ENCODE measurements around the gene ALOX5AP. TPM values are rescaled to one million over a fixed set of nuclear protein-coding genes. Genes with fewer than 3 reads are reported as not detected.

Gene ALOX5AP
- total RNA-seq, 3 donors from 2014 or later (not counting 1 experiment from before 2014, with no cell fraction given), result 83.9 to 150 (median 114) TPM

DNA sequence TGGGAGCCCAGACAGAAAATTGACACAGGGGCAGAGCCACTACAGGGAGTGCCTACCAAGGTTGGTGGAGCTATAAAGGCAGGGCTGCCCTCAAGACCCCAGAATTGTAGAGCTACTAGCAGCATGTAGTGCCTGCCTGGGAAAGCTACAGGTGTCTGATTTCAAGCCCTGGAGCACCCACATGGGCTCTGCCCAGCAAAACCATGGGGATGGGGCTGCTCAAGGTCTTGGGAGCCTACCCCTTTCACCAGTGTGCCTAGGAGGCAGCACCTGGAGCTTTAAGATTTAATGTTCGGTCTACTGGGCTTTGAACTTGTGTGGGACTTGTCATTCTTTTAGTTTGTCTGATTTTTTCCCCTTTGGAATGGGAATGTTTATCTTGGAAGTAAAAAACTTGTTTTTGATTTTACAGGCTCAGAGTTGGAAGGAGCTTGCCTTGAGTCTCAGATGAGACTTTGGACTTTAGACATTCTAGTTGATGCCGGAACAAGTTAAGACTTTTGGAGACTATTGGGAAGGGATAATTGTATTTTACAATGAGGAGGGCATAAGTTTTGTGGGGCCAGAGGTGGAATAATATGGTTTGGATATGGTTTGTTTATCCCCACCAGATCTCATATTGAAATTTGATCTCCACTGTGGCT is 45.1 kb downstream of the ALOX5AP start:
- H3K27ac ChIP-seq (ENCODE audit: low read length), result no peak overlapping the region
- H3K36me3 ChIP-seq (ENCODE audit: control insufficient read depth, insufficient read depth, low read length), result no peaks in the 10 kb centered on the region
- H3K27me3 Mint-ChIP-seq (ENCODE audit: low read depth in 2 of 2), result no peaks in the 10 kb centered on the region
- H3K4me3 Mint-ChIP-seq, result no peak overlapping the region
- no peaks in the 10 kb centered on the region for H3K9me3 Mint-ChIP-seq
- H3K27ac Mint-ChIP-seq, result no peak overlapping the region
- intact Hi-C loops (cut with micrococcal nuclease), result no loop called here
- H3K27me3 ChIP-seq (ENCODE audit: control insufficient read depth, insufficient read depth, low read length), result no peaks in the 10 kb centered on the region
- no peak for ATAC-seq
- 97% methylated on average over 2 of the region's 2 CpGs for WGBS (ENCODE audit: insufficient coverage)
- TF ChIP-seq, protein P1, sequence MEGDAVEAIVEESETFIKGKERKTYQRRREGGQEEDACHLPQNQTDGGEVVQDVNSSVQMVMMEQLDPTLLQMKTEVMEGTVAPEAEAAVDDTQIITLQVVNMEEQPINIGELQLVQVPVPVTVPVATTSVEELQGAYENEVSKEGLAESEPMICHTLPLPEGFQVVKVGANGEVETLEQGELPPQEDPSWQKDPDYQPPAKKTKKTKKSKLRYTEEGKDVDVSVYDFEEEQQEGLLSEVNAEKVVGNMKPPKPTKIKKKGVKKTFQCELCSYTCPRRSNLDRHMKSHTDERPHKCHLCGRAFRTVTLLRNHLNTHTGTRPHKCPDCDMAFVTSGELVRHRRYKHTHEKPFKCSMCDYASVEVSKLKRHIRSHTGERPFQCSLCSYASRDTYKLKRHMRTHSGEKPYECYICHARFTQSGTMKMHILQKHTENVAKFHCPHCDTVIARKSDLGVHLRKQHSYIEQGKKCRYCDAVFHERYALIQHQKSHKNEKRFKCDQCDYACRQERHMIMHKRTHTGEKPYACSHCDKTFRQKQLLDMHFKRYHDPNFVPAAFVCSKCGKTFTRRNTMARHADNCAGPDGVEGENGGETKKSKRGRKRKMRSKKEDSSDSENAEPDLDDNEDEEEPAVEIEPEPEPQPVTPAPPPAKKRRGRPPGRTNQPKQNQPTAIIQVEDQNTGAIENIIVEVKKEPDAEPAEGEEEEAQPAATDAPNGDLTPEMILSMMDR (IDR thresholded peaks at IDR 0.05), result no peak
- H3K4me1 Mint-ChIP-seq, result peaks cover under 1 to 6% of the 10 kb centered on the region in 2 donors
- H3K4me1 ChIP-seq (ENCODE audit: control insufficient read depth, insufficient read depth, low read length), result no peaks in the 10 kb centered on the region
- DNase-seq, result no peak
- no peak overlapping the region for H3K4me3 ChIP-seq (ENCODE audit: low read length)
- H3K36me3 Mint-ChIP-seq, result peaks cover 6% of the 10 kb centered on the region
- H3K9me3 ChIP-seq (ENCODE audit: control insufficient read depth, insufficient read depth, low read length), result no peaks in the 10 kb centered on the region

DNA sequence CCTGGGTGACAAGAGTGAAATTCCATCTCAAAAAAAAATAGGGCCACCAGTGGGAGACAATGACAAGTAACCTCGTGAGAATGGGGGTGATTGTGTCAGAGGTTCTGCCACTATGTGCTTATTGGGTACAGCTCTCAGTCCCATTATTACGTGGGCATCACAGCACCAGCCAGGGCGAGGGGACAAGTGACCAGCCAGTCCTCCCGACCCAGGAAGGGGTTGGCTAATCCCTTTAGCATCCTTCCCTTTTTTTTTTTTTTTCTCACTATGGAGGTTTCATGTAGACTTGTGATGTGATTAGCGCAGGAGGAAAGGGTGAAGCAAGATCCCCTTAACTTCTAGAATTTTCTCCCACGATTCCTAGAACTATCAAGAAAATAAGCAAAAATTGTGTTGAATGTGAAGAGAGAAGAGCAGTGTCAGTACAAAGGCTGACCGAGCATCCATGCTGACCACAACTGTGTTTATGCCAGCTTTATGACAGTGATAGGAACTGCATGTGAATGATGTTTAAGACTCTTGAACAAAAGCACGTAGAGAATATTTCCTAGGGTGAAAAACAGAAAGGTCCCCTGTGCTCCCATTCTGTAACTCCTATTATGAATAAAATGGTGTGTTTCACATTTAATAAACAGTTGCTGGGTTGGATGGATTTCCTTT is 50.0 kb downstream of the ALOX5AP start:
- peak in 1 of 3 donors; percentile 37 for ATAC-seq
- Histone ChIP-seq H3K4me3 (ENCODE audit: low read length) (no peak overlapping the region), H3K9me3 (ENCODE audit: control insufficient read depth, insufficient read depth, low read length) (no peaks in the 10 kb centered on the region), H3K4me1 (ENCODE audit: control insufficient read depth, insufficient read depth, low read length) (no peaks in the 10 kb centered on the region), H3K27me3 (ENCODE audit: control insufficient read depth, insufficient read depth, low read length) (no peaks in the 10 kb centered on the region), H3K27ac (ENCODE audit: low read length) (no peak overlapping the region), H3K36me3 (ENCODE audit: control insufficient read depth, insufficient read depth, low read length) (no peaks in the 10 kb centered on the region)
- TF ChIP-seq, protein P1 (IDR thresholded peaks at IDR 0.05), result no peak
- 83% methylated on average over 7 of the region's 8 CpGs for WGBS (ENCODE audit: insufficient coverage)
- H3K9me3 Mint-ChIP-seq, result no peaks in the 10 kb centered on the region
- intact Hi-C loops (cut with micrococcal nuclease), result no loop called here
- no peaks in the 10 kb centered on the region for H3K36me3 Mint-ChIP-seq
- H3K27ac Mint-ChIP-seq, result no peak overlapping the region
- no peak for DNase-seq
- H3K27me3 Mint-ChIP-seq (ENCODE audit: low read depth in 2 of 2), result no peaks in the 10 kb centered on the region
- H3K4me3 Mint-ChIP-seq, result no peak overlapping the region
- H3K4me1 Mint-ChIP-seq, result peaks cover 0 to 6% of the 10 kb centered on the region in 2 donors

DNA sequence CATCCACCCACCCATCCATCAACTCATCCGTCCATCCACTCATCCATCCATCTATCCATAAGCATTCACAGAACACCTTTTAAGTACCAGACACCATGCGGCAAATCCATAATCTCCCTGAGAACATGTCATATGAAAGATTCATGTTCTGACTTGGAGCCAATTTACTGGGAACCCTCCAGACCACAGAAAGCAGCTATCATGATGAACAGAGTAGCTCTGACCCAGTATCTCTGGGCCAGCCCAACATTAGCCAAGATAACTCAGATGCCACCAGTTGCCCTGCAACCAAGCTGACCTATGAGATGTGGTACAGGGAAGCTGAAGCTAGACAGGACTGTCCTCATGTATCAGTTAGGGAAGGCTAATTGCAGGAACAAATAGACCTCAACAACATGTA is 51.3 kb downstream of the ALOX5AP start:
- intact Hi-C loops (cut with micrococcal nuclease), result no loop called here
- Histone ChIP-seq H3K9me3 (ENCODE audit: control insufficient read depth, insufficient read depth, low read length) (no peaks in the 10 kb centered on the region), H3K27ac (ENCODE audit: low read length) (no peak overlapping the region), H3K4me1 (ENCODE audit: control insufficient read depth, insufficient read depth, low read length) (no peaks in the 10 kb centered on the region), H3K4me3 (ENCODE audit: low read length) (no peak overlapping the region), H3K27me3 (ENCODE audit: control insufficient read depth, insufficient read depth, low read length) (no peaks in the 10 kb centered on the region), H3K36me3 (ENCODE audit: control insufficient read depth, insufficient read depth, low read length) (no peaks in the 10 kb centered on the region)
- TF ChIP-seq, protein P1 (IDR thresholded peaks at IDR 0.05), result no peak
- H3K4me1 Mint-ChIP-seq, result peaks cover 0 to 6% of the 10 kb centered on the region in 2 donors
- ATAC-seq (no peak), DNase-seq (no peak)
- no peak overlapping the region for H3K27ac Mint-ChIP-seq
- WGBS (ENCODE audit: insufficient coverage), result 90% methylated on average over 2 of the region's 2 CpGs
- H3K27me3 Mint-ChIP-seq (ENCODE audit: low read depth in 2 of 2), result no peaks in the 10 kb centered on the region
- no peaks in the 10 kb centered on the region for H3K9me3 Mint-ChIP-seq
- no peak overlapping the region for H3K4me3 Mint-ChIP-seq
- H3K36me3 Mint-ChIP-seq, result no peaks in the 10 kb centered on the region

Data from natural killer cell (primary cell).